GF-D8 (cell line): ENCODE measurements around the gene LCE2B.

Source experiments
- DNase-seq: peaks from one replicate; lab custom pipeline; 2025; lab: John Stamatoyannopoulos, UW

LCE2B gene

DNA sequence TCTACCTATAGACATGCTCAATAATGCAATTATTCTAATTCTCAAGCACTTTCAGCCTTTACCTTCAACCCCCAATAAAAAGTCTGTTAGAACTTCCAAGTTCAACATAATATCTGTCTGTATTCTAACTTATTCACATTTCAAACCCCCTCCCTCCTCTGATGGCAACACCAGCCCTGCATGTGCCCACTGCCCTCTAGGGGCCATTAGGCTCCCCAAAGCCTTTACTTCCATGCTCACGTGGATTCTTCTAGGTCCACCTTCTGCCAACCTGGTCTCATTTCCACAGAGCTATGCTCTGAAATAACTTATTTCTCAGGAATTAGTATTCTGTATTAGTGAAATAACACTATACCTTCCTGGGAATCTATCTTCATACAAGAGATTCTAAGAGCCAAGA, 49.7 kb downstream of the LCE2B start:
- no peak for DNase-seq
